GM12891 (cell line): ENCODE data around the gene TCF21.
"Not testable (repeated sequence)": the region's sequence is repeated elsewhere in the genome, so short reads cannot be mapped to it uniquely, and the experiment has no call there.

Experiments
- POLR2A ChIP-seq: IDR thresholded peaks from 2 replicates; pipeline ENCODE4 v1.6.1; 2011; ENCODE audit warnings: low read depth, low read length, control low read depth
- POLR2AphosphoS5 ChIP-seq: IDR thresholded peaks from 2 replicates; pipeline ENCODE4 v1.6.1; 2011; ENCODE audit warnings: low read depth, low read length, control low read depth

DNA sequence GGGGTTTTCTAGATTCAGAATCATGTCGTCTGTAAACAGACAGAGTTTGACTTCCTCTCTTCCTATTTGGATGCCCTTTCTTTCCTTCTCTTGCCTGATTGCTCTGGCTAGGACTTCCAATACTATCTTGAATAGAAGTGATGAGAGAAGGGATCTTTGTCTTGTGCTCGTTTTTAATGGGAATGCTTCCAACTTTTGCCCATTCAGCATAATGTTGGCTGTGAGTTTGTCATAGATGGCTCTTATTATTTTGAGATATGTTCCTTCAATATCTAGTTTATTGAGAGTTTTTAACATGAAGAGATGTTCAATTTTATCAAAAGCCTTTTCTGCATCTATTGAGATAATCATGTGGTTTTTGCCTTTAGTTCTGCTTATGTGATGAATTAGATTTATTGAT lies 27.6 kb upstream of the TCF21 start:
- not testable (repeated sequence) for TF ChIP-seq POLR2A, POLR2AphosphoS5
